ENCODE data around the gene CRYBG3.

Gene CRYBG3

DNA sequence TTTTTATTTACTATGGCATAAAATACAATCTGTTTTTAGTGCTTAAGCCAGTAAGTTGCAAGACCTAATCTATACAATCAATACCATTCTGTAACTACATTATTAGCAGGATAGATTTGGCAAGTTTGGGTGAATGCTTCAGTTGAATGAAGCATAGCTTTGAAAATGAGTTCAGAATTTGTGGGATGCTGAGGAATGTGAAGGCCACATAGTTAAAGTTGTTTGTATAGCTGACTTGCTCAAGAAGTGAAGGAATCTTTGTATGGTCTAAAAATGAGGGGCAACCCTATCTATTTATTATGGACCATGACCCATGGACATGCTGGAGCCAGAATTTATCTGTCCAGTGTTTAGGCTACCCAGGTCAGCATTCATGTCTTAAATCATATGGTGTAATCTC lies 58.5 kb downstream of the CRYBG3 start:
- Histone ChIP-seq H3K27ac (ENCODE audit: low read length) (no peak overlapping the region), H3K9me3 (ENCODE audit: control insufficient read depth, low read depth, low read length) (no peaks in the 10 kb centered on the region), H3K9ac (ENCODE audit: low read length) (no peak overlapping the region), H3K4me1 (ENCODE audit: control insufficient read depth, low read depth, low read length) (no peaks in the 10 kb centered on the region), H3K36me3 (ENCODE audit: control insufficient read depth, low read depth, low read length) (no peaks in the 10 kb centered on the region), H3K4me3 (ENCODE audit: low read length) (no peak overlapping the region), H3K27me3 (ENCODE audit: control insufficient read depth, insufficient read depth, low read length) (no peaks in the 10 kb centered on the region)

- Histone ChIP-seq H3K9ac (ENCODE audit: low read length) (no peak overlapping the region), H3K27me3 (ENCODE audit: control insufficient read depth, insufficient read depth, low read length) (no peaks in the 10 kb centered on the region), H3K36me3 (ENCODE audit: control insufficient read depth, low read depth, low read length) (peaks cover 3% of the 10 kb centered on the region), H3K4me3 (ENCODE audit: low read length) (no peak overlapping the region), H3K9me3 (ENCODE audit: control insufficient read depth, low read depth, low read length) (no peaks in the 10 kb centered on the region), H3K27ac (ENCODE audit: low read length) (no peak overlapping the region), H3K4me1 (ENCODE audit: control insufficient read depth, low read depth, low read length) (no peaks in the 10 kb centered on the region)
Observed at GRCh38 chr3:97882975-97883598, 61.3 kb downstream of the CRYBG3 start.

- Histone ChIP-seq H3K36me3 (ENCODE audit: control insufficient read depth, low read depth, low read length) (peaks cover 3% of the 10 kb centered on the region), H3K27ac (ENCODE audit: low read length) (no peak overlapping the region), H3K9me3 (ENCODE audit: control insufficient read depth, low read depth, low read length) (no peaks in the 10 kb centered on the region), H3K9ac (ENCODE audit: low read length) (no peak overlapping the region), H3K27me3 (ENCODE audit: control insufficient read depth, insufficient read depth, low read length) (no peaks in the 10 kb centered on the region), H3K4me1 (ENCODE audit: control insufficient read depth, low read depth, low read length) (no peaks in the 10 kb centered on the region), H3K4me3 (ENCODE audit: low read length) (no peak overlapping the region)
Observed at GRCh38 chr3:97883736-97884135, 61.9 kb downstream of the CRYBG3 start.

GRCh38 chr3:97884586-97885123 lies 62.8 kb downstream of the CRYBG3 start:
- Histone ChIP-seq H3K27ac (ENCODE audit: low read length) (no peak overlapping the region), H3K36me3 (ENCODE audit: control insufficient read depth, low read depth, low read length) (peaks cover 3% of the 10 kb centered on the region), H3K9ac (ENCODE audit: low read length) (no peak overlapping the region), H3K4me1 (ENCODE audit: control insufficient read depth, low read depth, low read length) (no peaks in the 10 kb centered on the region), H3K27me3 (ENCODE audit: control insufficient read depth, insufficient read depth, low read length) (no peaks in the 10 kb centered on the region), H3K4me3 (ENCODE audit: low read length) (no peak overlapping the region), H3K9me3 (ENCODE audit: control insufficient read depth, low read depth, low read length) (no peaks in the 10 kb centered on the region)

DNA sequence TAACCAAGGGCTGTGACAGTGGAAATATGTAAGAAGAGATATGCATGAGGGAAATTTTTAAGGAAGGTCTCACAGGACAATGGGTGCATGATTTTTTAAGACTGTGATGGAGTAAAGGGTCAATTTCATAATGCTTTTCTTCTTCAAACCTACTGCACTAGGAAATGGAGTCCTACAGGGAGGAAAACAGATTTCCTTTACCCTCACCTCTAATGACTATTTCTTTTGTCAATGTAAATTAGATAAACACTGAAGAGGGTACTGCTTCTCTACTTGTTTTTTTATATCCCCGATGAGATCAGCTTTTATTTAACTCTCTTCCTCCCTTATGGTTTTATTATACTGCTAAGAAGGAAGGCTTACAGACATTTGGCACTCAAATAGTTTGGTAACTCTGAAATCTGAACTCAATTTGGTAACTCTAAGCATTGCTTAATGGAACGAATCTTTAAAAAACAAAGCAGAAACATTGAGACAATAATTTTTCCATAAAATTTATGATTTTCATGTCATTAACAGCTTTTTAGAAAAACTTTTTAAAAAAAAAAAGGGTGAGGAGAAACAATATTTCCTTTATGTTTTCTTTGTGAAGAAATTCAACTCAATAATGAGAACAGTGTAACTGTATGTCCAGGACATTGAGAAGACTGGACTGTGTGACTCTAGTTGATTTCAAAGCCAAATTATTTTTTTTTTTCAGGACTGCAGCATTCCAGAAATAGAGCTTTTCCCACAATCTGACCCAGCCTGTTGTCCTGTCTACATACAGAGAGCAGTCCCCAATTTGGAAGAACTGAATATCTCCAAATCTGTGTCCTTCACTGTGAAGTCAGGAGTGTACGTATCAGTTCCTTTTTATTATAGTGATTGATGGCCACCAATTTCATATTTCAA lies 64.4 kb downstream of the CRYBG3 start:
- H3K4me1 ChIP-seq (ENCODE audit: control insufficient read depth, low read depth, low read length), result no peaks in the 10 kb centered on the region
- H3K27ac ChIP-seq (ENCODE audit: low read length), result no peak overlapping the region
- no peaks in the 10 kb centered on the region for H3K27me3 ChIP-seq (ENCODE audit: control insufficient read depth, insufficient read depth, low read length)
- no peak overlapping the region for H3K4me3 ChIP-seq (ENCODE audit: low read length)
- H3K9ac ChIP-seq (ENCODE audit: low read length), result no peak overlapping the region
- peaks cover 3% of the 10 kb centered on the region for H3K36me3 ChIP-seq (ENCODE audit: control insufficient read depth, low read depth, low read length)
- H3K9me3 ChIP-seq (ENCODE audit: control insufficient read depth, low read depth, low read length), result no peaks in the 10 kb centered on the region

GRCh38 chr3:97889814-97890213 lies 68.0 kb downstream of the CRYBG3 start:
- Histone ChIP-seq H3K27ac (ENCODE audit: low read length) (no peak overlapping the region), H3K36me3 (ENCODE audit: control insufficient read depth, low read depth, low read length) (peaks cover 3% of the 10 kb centered on the region), H3K4me1 (ENCODE audit: control insufficient read depth, low read depth, low read length) (no peaks in the 10 kb centered on the region), H3K9ac (ENCODE audit: low read length) (no peak overlapping the region), H3K27me3 (ENCODE audit: control insufficient read depth, insufficient read depth, low read length) (no peaks in the 10 kb centered on the region), H3K9me3 (ENCODE audit: control insufficient read depth, low read depth, low read length) (no peaks in the 10 kb centered on the region), H3K4me3 (ENCODE audit: low read length) (no peak overlapping the region)

- Histone ChIP-seq H3K4me3 (ENCODE audit: low read length) (no peak overlapping the region), H3K9me3 (ENCODE audit: control insufficient read depth, low read depth, low read length) (no peaks in the 10 kb centered on the region), H3K36me3 (ENCODE audit: control insufficient read depth, low read depth, low read length) (no peaks in the 10 kb centered on the region), H3K27me3 (ENCODE audit: control insufficient read depth, insufficient read depth, low read length) (no peaks in the 10 kb centered on the region), H3K4me1 (ENCODE audit: control insufficient read depth, low read depth, low read length) (peaks cover 18% of the 10 kb centered on the region), H3K9ac (ENCODE audit: low read length) (no peak overlapping the region), H3K27ac (ENCODE audit: low read length) (no peak overlapping the region)
Observed at GRCh38 chr3:97892852-97893251, 71.0 kb downstream of the CRYBG3 start.

- H3K4me3 ChIP-seq (ENCODE audit: low read length), result no peak overlapping the region
- H3K4me1 ChIP-seq (ENCODE audit: control insufficient read depth, low read depth, low read length), result peaks cover 18% of the 10 kb centered on the region
- no peaks in the 10 kb centered on the region for H3K27me3 ChIP-seq (ENCODE audit: control insufficient read depth, insufficient read depth, low read length)
- H3K36me3 ChIP-seq (ENCODE audit: control insufficient read depth, low read depth, low read length), result no peaks in the 10 kb centered on the region
- H3K9me3 ChIP-seq (ENCODE audit: control insufficient read depth, low read depth, low read length), result no peaks in the 10 kb centered on the region
- no peak overlapping the region for H3K9ac ChIP-seq (ENCODE audit: low read length)
- H3K27ac ChIP-seq (ENCODE audit: low read length), result no peak overlapping the region
Observed at GRCh38 chr3:97895216-97895615, 73.4 kb downstream of the CRYBG3 start.

- no peak overlapping the region for H3K27ac ChIP-seq (ENCODE audit: low read length)
- no peaks in the 10 kb centered on the region for H3K36me3 ChIP-seq (ENCODE audit: control insufficient read depth, low read depth, low read length)
- peak overlapping the region; percentile 10 for H3K4me3 ChIP-seq (ENCODE audit: low read length)
- no peaks in the 10 kb centered on the region for H3K27me3 ChIP-seq (ENCODE audit: control insufficient read depth, insufficient read depth, low read length)
- peaks cover 18% of the 10 kb centered on the region for H3K4me1 ChIP-seq (ENCODE audit: control insufficient read depth, low read depth, low read length)
- H3K9ac ChIP-seq (ENCODE audit: low read length), result no peak overlapping the region
- H3K9me3 ChIP-seq (ENCODE audit: control insufficient read depth, low read depth, low read length), result no peaks in the 10 kb centered on the region
Observed at GRCh38 chr3:97896129-97896528, 74.3 kb downstream of the CRYBG3 start.

- Histone ChIP-seq H3K9me3 (ENCODE audit: control insufficient read depth, low read depth, low read length) (no peaks in the 10 kb centered on the region), H3K27ac (ENCODE audit: low read length) (no peak overlapping the region), H3K36me3 (ENCODE audit: control insufficient read depth, low read depth, low read length) (no peaks in the 10 kb centered on the region), H3K4me1 (ENCODE audit: control insufficient read depth, low read depth, low read length) (peaks cover 18% of the 10 kb centered on the region), H3K9ac (ENCODE audit: low read length) (no peak overlapping the region), H3K27me3 (ENCODE audit: control insufficient read depth, insufficient read depth, low read length) (no peaks in the 10 kb centered on the region), H3K4me3 (ENCODE audit: low read length) (no peak overlapping the region)
Observed at GRCh38 chr3:97896547-97896946, 74.7 kb downstream of the CRYBG3 start.

DNA sequence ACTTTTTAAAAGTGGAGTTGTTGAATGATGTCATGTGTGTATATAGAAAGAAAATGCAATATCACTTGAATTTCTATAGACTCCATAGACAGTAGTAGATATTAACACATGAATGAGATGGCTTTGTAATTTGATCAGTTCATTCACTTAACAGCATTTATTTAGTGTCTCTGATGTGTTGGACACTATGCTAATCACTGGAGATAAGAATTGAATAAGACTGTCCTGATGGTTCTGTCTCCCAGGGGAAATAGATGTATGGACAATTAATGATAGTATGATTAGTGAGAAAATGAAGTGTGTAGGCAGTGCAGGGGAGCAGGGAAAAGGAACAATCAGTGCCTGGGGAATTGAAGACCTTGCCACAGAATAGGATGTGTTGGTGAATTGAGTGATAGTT lies 77.5 kb downstream of the CRYBG3 start:
- Histone ChIP-seq H3K36me3 (ENCODE audit: control insufficient read depth, low read depth, low read length) (no peaks in the 10 kb centered on the region), H3K9ac (ENCODE audit: low read length) (no peak overlapping the region), H3K4me1 (ENCODE audit: control insufficient read depth, low read depth, low read length) (peaks cover 18% of the 10 kb centered on the region), H3K27ac (ENCODE audit: low read length) (no peak overlapping the region), H3K9me3 (ENCODE audit: control insufficient read depth, low read depth, low read length) (no peaks in the 10 kb centered on the region), H3K4me3 (ENCODE audit: low read length) (no peak overlapping the region), H3K27me3 (ENCODE audit: control insufficient read depth, insufficient read depth, low read length) (no peaks in the 10 kb centered on the region)

All from iPS-18a (cell line).